Ovary (tissue), 3 donors: ENCODE measurements around the gene USP14.

Source experiments
- EP300 ChIP-seq: sonication (generic); formaldehyde crosslinking; IDR thresholded peaks from one replicate; pipeline ENCODE4 v1.6.1; 2017; ENCODE audit warnings: antibody characterized with exemption
- POLR2A ChIP-seq: fragments of 450-650 bp; IDR thresholded peaks from one replicate; pipeline ENCODE4 v1.6.1; 2017; ENCODE audit warnings: antibody characterized with exemption, mild to moderate bottlenecking, moderate library complexity
- TF ChIP-seq, protein P1 (sequence below), 3 donors: fragments of 450-650 bp in 2 of 3; fragments of 200-600 bp in 1 of 3; IDR thresholded peaks; one replicate each; pipeline versions ENCODE4 v1.5.1 to v1.8.0; 2016 to 2022; ENCODE audit warnings: antibody characterized with exemption in 3 of 3, mild to moderate bottlenecking in 1 of 3
- donor health status: DM: no; HTN: no; CAD: no.

DNA sequence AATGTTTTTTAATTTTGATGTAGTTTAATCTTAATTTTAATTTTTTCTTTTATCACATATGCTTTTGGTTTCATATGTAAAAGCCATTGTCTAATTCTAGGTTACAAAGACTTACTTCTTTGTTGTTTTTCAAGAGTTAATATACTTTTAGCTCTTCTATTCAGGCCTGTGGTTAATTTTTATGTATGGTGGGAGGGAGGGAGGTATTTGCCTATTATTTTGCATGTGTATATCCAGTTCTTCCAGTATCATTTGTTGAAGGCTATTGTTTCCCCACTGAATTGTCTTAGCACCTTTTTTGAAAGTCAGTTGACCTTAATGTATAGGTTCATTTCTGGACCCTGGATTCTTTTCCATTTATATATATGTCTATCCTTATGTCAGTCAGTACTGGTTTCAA lies 23.4 kb downstream of the USP14 start:
- TF ChIP-seq, protein P1, sequence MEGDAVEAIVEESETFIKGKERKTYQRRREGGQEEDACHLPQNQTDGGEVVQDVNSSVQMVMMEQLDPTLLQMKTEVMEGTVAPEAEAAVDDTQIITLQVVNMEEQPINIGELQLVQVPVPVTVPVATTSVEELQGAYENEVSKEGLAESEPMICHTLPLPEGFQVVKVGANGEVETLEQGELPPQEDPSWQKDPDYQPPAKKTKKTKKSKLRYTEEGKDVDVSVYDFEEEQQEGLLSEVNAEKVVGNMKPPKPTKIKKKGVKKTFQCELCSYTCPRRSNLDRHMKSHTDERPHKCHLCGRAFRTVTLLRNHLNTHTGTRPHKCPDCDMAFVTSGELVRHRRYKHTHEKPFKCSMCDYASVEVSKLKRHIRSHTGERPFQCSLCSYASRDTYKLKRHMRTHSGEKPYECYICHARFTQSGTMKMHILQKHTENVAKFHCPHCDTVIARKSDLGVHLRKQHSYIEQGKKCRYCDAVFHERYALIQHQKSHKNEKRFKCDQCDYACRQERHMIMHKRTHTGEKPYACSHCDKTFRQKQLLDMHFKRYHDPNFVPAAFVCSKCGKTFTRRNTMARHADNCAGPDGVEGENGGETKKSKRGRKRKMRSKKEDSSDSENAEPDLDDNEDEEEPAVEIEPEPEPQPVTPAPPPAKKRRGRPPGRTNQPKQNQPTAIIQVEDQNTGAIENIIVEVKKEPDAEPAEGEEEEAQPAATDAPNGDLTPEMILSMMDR (IDR thresholded peaks at IDR 0.05) = no peak
- no peak for TF ChIP-seq POLR2A
- TF ChIP-seq EP300 = no peak
